ENCODE measurements around the gene INPP5A. TPM values are rescaled to one million over a fixed set of nuclear protein-coding genes. Genes with fewer than 3 reads are reported as not detected.
"Not testable (repeated sequence)": the region's sequence is repeated elsewhere in the genome, so short reads cannot be mapped to it uniquely, and the experiment has no call there.

INPP5A gene
- total and polyA plus RNA-seq, 5 donors: 60.0 to 116 (median 97.8) TPM

DNA sequence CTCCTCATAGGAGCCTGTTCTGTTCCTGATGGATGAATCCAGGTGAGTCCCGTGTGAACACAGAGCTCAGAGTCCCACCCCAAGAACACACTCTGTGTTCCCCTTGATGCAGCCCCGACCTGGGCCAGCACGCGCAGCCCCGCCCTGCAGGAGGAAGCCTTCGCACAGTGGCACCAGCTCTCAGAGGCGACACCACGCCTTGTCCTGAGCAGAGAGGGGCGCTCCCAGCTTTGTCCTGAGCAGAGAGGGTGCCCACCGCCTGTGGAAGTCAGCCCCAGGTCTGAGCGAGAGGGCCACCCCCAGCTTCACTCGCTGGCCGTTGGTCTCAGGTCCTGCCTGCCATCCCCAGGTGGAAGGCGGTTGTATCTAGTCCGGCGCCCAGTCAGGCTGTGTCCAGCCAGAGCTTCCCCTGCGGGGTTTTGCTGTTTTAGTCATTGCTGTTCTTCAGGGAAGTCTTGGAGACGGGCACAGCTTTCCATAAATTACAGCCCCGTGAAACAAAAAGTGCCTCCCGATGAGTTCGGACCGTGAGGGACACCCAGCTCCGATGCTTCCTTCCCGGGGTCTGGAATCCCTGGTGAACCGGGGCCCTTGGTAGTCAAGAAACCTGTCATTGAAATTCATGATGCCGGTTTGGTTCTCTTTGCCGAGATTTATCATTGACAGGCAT is 204.7 kb downstream of the INPP5A start:
- intact Hi-C loops (cut with DNase I): no loop called here
- Histone ChIP-seq H3K4me3 (ENCODE audit: low read length) (no peak overlapping the region), H3K27me3 (ENCODE audit: control insufficient read depth, insufficient read depth) (no peaks in the 10 kb centered on the region), H3K27ac (ENCODE audit: low read length) (no peak overlapping the region), H3K4me1 (ENCODE audit: control insufficient read depth, insufficient read depth, low read length) (no peaks in the 10 kb centered on the region), H3K9me3 (ENCODE audit: control insufficient read depth, low read length) (no peaks in the 10 kb centered on the region)
- ATAC-seq (no peak), DNase-seq (no peak)
- WGBS: 91% methylated on average over 27 of the region's 27 CpGs

DNA sequence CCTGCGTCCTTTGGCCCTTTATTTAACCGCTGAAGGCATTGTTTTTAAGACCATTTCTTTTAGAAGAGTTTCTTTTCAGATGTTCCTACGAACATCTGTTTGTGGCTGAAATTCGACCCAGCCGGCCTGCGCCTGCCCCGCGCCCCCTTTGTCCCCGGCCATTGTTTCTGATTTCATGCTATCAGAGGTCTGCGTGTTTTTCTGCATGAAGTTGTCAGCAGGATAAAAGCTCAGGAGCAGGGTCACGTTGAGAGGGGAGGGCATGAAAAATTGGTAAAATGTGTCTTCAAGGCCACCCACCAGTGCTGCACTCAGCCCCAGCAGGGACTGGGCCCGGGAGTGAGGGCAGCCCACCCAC is 205.2 kb downstream of the INPP5A start:
- ATAC-seq (no peak), DNase-seq (no peak)
- 84% methylated on average over 12 of the region's 12 CpGs for WGBS
- intact Hi-C loops (cut with DNase I): no loop called here
- Histone ChIP-seq H3K9me3 (ENCODE audit: control insufficient read depth, low read length) (no peaks in the 10 kb centered on the region), H3K4me1 (ENCODE audit: control insufficient read depth, insufficient read depth, low read length) (no peaks in the 10 kb centered on the region), H3K4me3 (ENCODE audit: low read length) (no peak overlapping the region), H3K27me3 (ENCODE audit: control insufficient read depth, insufficient read depth) (no peaks in the 10 kb centered on the region), H3K27ac (ENCODE audit: low read length) (no peak overlapping the region)

DNA sequence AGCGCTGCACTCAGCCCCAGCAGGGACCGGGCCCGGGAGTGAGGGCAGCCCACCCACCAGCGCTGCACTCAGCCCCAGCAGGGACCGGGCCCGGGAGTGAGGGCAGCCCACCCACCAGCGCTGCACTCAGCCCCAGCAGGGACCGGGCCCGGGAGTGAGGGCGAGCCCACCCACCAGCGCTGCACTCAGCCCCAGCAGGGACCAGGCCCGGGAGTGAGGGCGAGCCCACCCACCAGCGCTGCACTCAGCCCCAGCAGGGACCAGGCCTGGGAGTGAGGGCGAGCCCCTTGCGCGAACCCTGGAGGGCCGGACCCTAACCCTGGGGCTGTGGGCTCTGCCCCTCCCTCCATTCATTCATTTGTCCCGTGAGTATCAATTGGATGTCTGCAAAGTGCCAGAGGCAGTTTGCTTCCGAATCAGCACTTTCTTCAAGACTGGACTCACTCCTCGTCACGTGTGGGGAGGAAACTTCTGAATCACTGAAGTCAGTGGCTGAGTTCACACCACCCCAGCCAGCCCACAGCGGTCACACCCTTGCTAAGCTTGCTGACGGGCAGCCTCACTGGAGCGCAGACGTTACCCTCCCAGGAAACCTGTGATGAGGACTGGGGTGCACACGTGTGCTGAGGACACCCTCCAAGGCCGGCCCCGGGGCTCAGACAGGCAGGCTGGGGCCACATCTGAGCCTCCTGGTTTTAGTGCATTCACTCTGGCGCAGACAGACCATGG is 205.8 kb downstream of the INPP5A start:
- H3K4me1 ChIP-seq (ENCODE audit: control insufficient read depth, insufficient read depth, low read length); H3K27ac ChIP-seq (ENCODE audit: low read length); H3K9me3 ChIP-seq (ENCODE audit: control insufficient read depth, low read length); H3K4me3 ChIP-seq (ENCODE audit: low read length); intact Hi-C loops (cut with DNase I); ATAC-seq; H3K27me3 ChIP-seq (ENCODE audit: control insufficient read depth, insufficient read depth); DNase-seq: not testable (repeated sequence)
- 71% methylated on average over 30 of the region's 30 CpGs for WGBS

DNA sequence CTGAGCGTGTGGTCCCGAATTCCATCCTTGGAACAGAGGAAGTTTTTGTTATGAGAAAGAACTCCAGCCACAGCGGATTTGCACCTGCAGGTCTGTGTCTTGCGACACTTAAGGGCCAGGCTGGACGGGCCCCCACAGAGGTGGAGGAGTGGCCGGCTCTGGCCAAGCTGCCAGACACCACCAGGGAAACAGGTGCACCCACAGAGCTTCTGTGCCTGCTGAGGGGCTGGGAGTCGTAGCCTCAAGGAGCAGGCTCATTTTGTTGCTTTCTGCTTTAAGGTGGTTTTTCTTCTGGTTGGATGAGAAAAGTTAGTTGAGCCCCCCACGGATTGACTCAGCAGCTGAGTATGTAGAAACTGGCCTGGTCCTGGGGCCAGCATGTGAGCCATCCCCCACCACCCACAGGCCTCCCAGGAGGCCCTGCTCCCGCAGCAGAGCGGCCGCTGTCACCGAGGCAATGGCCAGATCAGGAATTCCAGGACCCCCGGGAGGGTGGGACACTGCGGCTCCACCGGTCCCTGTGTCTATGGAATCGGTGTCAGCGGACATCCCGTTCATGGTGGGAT is 206.4 kb downstream of the INPP5A start:
- ATAC-seq (no peak), DNase-seq (no peak)
- WGBS: 90% methylated on average over 18 of the region's 18 CpGs
- H3K27ac ChIP-seq (ENCODE audit: low read length): no peak overlapping the region
- H3K27me3 ChIP-seq (ENCODE audit: control insufficient read depth, insufficient read depth): no peaks in the 10 kb centered on the region
- no peaks in the 10 kb centered on the region for H3K4me1 ChIP-seq (ENCODE audit: control insufficient read depth, insufficient read depth, low read length)
- H3K4me3 ChIP-seq (ENCODE audit: low read length): no peak overlapping the region
- intact Hi-C loops (cut with DNase I): no loop called here
- H3K9me3 ChIP-seq (ENCODE audit: control insufficient read depth, low read length): no peaks in the 10 kb centered on the region

DNA sequence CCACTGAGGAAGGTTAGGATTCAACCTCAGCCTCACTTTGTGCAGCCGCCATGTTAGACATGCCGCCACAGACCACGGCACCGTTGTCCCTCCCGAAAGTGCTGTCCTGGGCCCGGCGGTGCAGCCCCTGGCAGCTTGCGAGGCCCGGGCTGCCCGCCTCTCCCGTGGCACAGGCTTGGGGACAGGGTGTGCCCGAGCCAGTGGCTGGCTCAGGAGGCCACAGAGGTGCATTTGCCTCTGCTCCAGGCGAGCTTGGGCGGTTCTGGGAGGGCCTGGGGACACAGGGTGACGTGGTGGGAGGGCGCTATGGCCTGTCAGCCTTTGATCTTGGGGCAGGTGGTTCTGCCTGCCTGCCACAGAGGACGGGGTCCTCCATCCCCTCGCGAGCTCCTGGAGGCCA is 207.3 kb downstream of the INPP5A start:
- Histone ChIP-seq H3K27me3 (ENCODE audit: control insufficient read depth, insufficient read depth) (no peaks in the 10 kb centered on the region), H3K27ac (ENCODE audit: low read length) (no peak overlapping the region), H3K4me3 (ENCODE audit: low read length) (no peak overlapping the region), H3K4me1 (ENCODE audit: control insufficient read depth, insufficient read depth, low read length) (no peaks in the 10 kb centered on the region), H3K9me3 (ENCODE audit: control insufficient read depth, low read length) (no peaks in the 10 kb centered on the region)
- DNase-seq (no peak), ATAC-seq (no peak)
- 98% methylated on average over 19 of the region's 19 CpGs for WGBS
- intact Hi-C loops (cut with DNase I): no loop called here

DNA sequence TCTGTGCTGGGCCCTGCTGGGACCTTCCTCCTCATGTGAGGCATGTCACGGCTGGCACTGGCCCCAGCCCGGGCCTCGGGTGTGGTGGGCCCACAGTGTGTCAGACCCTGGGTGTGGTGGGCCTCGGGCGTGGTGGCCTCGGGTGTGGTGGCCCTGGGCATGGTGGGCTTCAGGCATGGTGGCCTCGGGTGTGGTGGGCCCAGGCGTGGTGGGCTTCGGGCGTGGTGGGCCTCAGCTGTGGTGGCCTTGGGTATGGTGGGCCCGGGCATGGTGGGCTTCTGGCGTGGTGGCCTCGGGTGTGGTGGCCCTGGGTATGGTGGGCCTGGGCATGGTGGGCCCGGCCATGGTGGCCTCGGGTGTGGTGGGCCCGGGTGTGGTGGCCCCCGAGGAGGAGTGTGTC is 207.9 kb downstream of the INPP5A start:
- no peaks in the 10 kb centered on the region for H3K27me3 ChIP-seq (ENCODE audit: control insufficient read depth, insufficient read depth)
- ATAC-seq (no peak), DNase-seq (no peak)
- H3K9me3 ChIP-seq (ENCODE audit: control insufficient read depth, low read length): no peaks in the 10 kb centered on the region
- H3K4me1 ChIP-seq (ENCODE audit: control insufficient read depth, insufficient read depth, low read length): no peaks in the 10 kb centered on the region
- H3K4me3 ChIP-seq (ENCODE audit: low read length): no peak overlapping the region
- WGBS: 96% methylated on average over 17 of the region's 17 CpGs
- H3K27ac ChIP-seq (ENCODE audit: low read length): no peak overlapping the region
- intact Hi-C loops (cut with DNase I): no loop called here

DNA sequence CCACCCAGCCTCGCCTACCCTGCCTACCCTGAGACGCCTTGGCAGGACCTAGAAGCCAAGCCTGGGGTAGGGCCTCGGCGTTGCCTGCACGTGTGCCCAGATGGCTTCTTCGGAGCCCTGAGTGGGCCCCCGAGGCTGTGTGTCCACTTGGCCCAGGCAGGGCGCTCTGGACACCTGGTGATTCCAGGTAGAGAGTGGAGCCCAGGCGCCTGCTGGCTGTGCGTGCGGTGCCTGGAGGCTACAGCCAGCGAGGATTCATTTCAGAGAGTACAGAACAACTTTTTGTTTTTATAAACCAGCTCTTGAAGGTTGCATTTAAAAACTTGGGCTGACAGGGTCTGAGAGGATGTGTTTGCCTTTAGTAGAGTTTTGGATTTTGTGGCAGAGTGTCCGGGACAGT is 208.4 kb downstream of the INPP5A start:
- WGBS: 95% methylated on average over 13 of the region's 13 CpGs
- Histone ChIP-seq H3K4me1 (ENCODE audit: control insufficient read depth, insufficient read depth, low read length) (no peaks in the 10 kb centered on the region), H3K27ac (ENCODE audit: low read length) (no peak overlapping the region), H3K27me3 (ENCODE audit: control insufficient read depth, insufficient read depth) (no peaks in the 10 kb centered on the region), H3K9me3 (ENCODE audit: control insufficient read depth, low read length) (no peaks in the 10 kb centered on the region), H3K4me3 (ENCODE audit: low read length) (no peak overlapping the region)
- intact Hi-C loops (cut with DNase I): no loop called here
- no peak for DNase-seq
- ATAC-seq: no peak

DNA sequence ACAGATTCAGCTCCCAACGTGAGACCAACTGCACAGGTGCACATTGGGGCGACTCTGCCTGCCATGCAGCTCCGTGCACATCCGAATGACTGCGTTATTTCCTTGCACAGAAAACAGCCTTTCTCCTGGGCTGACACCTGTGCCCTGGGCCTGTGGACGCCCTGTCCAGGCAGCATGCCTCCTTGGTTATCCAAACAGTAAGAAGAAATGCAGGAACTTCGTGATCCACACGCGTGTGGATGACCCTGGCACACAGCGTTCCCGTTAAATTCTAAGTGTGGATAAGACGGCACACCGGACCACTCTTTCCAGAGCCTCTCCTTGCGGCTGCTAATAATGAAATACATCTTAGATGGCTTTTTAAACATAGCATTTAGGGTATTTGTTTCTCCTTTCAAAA is 208.8 kb downstream of the INPP5A start:
- Histone ChIP-seq H3K27ac (ENCODE audit: low read length) (no peak overlapping the region), H3K4me3 (ENCODE audit: low read length) (no peak overlapping the region), H3K9me3 (ENCODE audit: control insufficient read depth, low read length) (no peaks in the 10 kb centered on the region), H3K27me3 (ENCODE audit: control insufficient read depth, insufficient read depth) (no peaks in the 10 kb centered on the region), H3K4me1 (ENCODE audit: control insufficient read depth, insufficient read depth, low read length) (no peaks in the 10 kb centered on the region)
- WGBS: 90% methylated on average over 14 of the region's 14 CpGs
- DNase-seq: no peak
- intact Hi-C loops (cut with DNase I): no loop called here
- ATAC-seq: no peak

DNA sequence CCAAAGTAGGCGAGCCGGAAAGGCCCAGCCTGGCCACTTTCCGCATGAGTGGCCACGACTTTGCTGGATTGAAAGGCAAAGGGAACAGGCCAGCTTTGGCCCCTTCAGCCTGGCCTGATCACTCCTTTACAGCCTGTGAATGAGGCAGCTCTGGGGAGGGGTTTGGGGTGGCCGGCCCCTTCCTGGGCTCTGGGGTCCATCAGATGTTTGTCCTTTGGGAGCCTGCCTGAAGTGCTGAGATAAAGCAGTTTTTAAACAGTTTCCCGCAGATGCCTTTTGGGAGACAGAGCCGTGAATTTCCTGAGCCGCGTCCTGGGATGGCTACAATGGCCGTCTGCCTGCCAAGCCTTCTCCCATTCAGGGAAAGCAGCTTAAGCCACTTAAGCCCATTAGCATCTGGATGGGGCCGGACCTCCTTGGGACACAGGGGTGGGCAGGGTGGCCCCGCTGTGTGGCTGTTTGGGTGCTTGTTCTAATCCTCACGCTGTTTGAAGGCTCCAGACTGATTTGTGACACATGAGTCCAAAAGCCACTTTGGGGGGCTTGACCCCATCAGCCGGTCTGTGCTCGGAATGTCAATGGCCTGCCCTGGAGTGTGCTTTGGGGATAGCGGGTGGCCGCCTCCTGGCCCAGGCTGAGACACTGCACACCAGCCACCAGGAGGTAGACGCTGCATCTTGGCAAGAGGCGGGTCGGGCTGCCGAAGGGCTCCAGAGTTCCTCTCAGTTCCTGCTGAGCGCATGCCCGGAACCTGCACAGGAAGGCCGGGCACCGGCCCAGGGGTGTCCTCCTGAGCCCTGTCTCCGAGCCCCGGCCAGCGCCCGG is 209.4 kb downstream of the INPP5A start:
- no peaks in the 10 kb centered on the region for H3K4me1 ChIP-seq (ENCODE audit: control insufficient read depth, insufficient read depth, low read length)
- intact Hi-C loops (cut with DNase I): no loop called here
- WGBS: 74% methylated on average over 29 of the region's 29 CpGs
- DNase-seq: no peak
- H3K27me3 ChIP-seq (ENCODE audit: control insufficient read depth, insufficient read depth): no peaks in the 10 kb centered on the region
- no peak for ATAC-seq
- no peaks in the 10 kb centered on the region for H3K9me3 ChIP-seq (ENCODE audit: control insufficient read depth, low read length)
- no peak overlapping the region for H3K27ac ChIP-seq (ENCODE audit: low read length)
- no peak overlapping the region for H3K4me3 ChIP-seq (ENCODE audit: low read length)

DNA sequence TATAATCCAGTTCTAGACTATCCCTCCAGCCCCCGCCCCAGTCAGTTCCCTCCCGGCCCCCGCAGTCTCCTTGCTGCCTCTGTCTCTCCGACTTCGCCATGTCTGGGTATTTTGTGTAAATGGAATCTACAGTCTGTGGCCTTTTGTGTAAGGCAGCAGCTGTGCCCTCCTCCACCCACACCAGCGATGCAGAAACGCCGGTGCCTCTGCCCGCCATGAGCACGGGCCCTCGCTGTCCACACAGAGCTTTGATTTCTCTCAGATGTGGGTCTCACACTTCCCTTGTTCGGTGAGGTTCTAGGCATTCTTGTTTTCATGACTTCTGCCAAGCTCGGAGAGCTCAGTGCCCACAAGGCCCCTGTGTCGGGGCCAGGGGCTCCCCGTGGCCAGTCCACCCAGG is 210.5 kb downstream of the INPP5A start:
- H3K27ac ChIP-seq (ENCODE audit: low read length): no peak overlapping the region
- H3K4me1 ChIP-seq (ENCODE audit: control insufficient read depth, insufficient read depth, low read length): no peaks in the 10 kb centered on the region
- DNase-seq (no peak), ATAC-seq (no peak)
- no peaks in the 10 kb centered on the region for H3K9me3 ChIP-seq (ENCODE audit: control insufficient read depth, low read length)
- no peak overlapping the region for H3K4me3 ChIP-seq (ENCODE audit: low read length)
- intact Hi-C loops (cut with DNase I): no loop called here
- no peaks in the 10 kb centered on the region for H3K27me3 ChIP-seq (ENCODE audit: control insufficient read depth, insufficient read depth)
- WGBS: 90% methylated on average over 15 of the region's 15 CpGs
